Stimulated activated CD8-positive, alpha-beta memory T cell treated with anti-CD3 and anti-CD28 coated beads, Interleukin-12 subunit alpha, Interleukin-12 subunit beta, amount 100 ng/mL, for 24 hours (primary cell): ENCODE data around the gene S100A9.
"Not testable (repeated sequence)": the region's sequence is repeated elsewhere in the genome, so short reads cannot be mapped to it uniquely, and the experiment has no call there.

Experiments
- DNase-seq: peaks from one replicate; pipeline ENCODE4 v3.0.0-alpha.2; 2020; ENCODE audit errors: extremely low read depth

The S100A9 gene

GRCh38 chr1:153407274-153407673, 49.6 kb downstream of the S100A9 start:
- not testable (repeated sequence) for DNase-seq
